Tibial artery (tissue), 4 donors: ENCODE results near the gene SLC7A9.
"Not testable (repeated sequence)": the region's sequence is repeated elsewhere in the genome, so short reads cannot be mapped to it uniquely, and the experiment has no call there.

ENCODE experiments used
- DNase-seq, 2 donors: peaks; one replicate each; pipeline ENCODE4 v3.0.0-alpha.2; 2019
- H3K27ac ChIP-seq, 2 donors: fragments of 200-600 bp; sonication (generic) in 1 of 2; 1 replicate in 1 of 2; 2 replicates in 1 of 2; pipeline ENCODE4 v1.5.1; 2018 to 2019; ENCODE audit warnings: mild to moderate bottlenecking in 1 of 2
- H3K27me3 ChIP-seq, 2 donors: fragments of 200-600 bp; sonication (generic) in 1 of 2; one replicate each; pipeline versions ENCODE4 v1.5.1 to v1.6.0; 2016 to 2019
- H3K36me3 ChIP-seq, 3 donors: fragments of 200-600 bp; sonication (generic) in 2 of 3; one replicate each; pipeline ENCODE4 v1.5.1; 2016 to 2019; ENCODE audit warnings: mild to moderate bottlenecking in 2 of 3
- H3K4me1 ChIP-seq, 4 donors: fragments of 200-600 bp; sonication (generic) in 2 of 4; 1 replicate in 3 of 4; 2 replicates in 1 of 4; pipeline ENCODE4 v1.5.1; 2016 to 2019
- H3K4me3 ChIP-seq, 2 donors: fragments of 200-600 bp; sonication (generic) in 1 of 2; 1 replicate in 1 of 2; 2 replicates in 1 of 2; pipeline ENCODE4 v1.5.1; 2018 to 2019; ENCODE audit warnings: mild to moderate bottlenecking in 2 of 2
- H3K9me3 ChIP-seq, 3 donors: fragments of 200-600 bp; sonication (generic) in 1 of 3; one replicate each; pipeline ENCODE4 v1.5.1; 2016 to 2019
- intact Hi-C: fragments of 100-400 bp; cut with DNase I; formaldehyde crosslinking; loops from one replicate; pipeline ENCODE4 v1.15.0; 2023; ENCODE audit warnings: low total_unique reads
- TF ChIP-seq, protein P1 (sequence below), 2 experiments: fragments of 200-600 bp in 1 of 2; fragments of 450-650 bp in 1 of 2; IDR thresholded peaks; one replicate each; pipeline ENCODE4 v1.5.1; 2017 to 2019; ENCODE audit warnings: antibody characterized with exemption in 2 of 2, mild to moderate bottlenecking in 1 of 2, moderate library complexity in 1 of 2

SLC7A9 gene

DNA sequence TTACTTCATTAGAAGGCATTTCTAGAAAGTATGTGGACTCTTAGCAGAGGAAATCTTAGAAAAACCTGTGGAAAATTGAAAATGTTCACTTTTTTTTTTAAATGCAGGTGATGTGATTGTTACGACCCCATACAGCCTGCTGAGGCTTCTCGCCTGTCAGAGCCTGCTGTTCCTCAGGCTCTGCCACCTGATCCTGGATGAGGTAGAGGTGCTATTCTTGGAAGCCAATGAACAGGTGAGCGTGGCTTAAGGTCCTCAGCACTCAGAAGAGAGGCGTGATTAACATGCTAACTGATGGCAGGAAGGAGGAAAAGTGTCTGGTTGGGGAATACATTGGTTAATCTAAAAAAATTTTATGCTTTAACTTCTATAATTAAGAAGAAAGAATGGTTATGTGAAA is 71.4 kb downstream of the SLC7A9 start:
- Histone ChIP-seq H3K27me3 (no peaks in the 10 kb centered on the region), H3K4me3 (no peak overlapping the region), H3K4me1 (no peaks in the 10 kb centered on the region), H3K27ac (no peak overlapping the region), H3K9me3 (no peaks in the 10 kb centered on the region), H3K36me3 (no peaks in the 10 kb centered on the region)
- TF ChIP-seq, protein P1, sequence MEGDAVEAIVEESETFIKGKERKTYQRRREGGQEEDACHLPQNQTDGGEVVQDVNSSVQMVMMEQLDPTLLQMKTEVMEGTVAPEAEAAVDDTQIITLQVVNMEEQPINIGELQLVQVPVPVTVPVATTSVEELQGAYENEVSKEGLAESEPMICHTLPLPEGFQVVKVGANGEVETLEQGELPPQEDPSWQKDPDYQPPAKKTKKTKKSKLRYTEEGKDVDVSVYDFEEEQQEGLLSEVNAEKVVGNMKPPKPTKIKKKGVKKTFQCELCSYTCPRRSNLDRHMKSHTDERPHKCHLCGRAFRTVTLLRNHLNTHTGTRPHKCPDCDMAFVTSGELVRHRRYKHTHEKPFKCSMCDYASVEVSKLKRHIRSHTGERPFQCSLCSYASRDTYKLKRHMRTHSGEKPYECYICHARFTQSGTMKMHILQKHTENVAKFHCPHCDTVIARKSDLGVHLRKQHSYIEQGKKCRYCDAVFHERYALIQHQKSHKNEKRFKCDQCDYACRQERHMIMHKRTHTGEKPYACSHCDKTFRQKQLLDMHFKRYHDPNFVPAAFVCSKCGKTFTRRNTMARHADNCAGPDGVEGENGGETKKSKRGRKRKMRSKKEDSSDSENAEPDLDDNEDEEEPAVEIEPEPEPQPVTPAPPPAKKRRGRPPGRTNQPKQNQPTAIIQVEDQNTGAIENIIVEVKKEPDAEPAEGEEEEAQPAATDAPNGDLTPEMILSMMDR (IDR thresholded peaks at IDR 0.05), result no peak
- no peak for DNase-seq
- intact Hi-C loops, result no loop called here

DNA sequence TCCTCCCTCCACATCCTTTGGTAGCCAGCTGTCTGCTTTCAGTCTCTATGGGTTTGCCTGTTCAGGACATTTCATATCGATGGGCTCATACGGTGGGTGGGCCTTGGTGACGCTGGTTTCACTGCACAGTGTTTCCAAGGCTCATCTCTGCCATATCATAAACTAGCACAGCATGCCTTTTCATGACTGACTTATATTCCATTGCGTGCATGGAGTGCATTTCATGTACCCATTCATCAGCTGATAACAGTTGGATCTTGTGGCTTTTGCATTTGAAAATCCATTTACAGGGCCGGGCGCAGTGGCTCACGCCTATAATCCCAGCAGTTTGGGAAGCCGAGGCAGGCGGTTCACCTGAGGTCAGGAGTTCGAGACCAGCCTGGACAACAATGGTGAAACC is 80.1 kb downstream of the SLC7A9 start:
- Histone ChIP-seq H3K9me3 (no peaks in the 10 kb centered on the region), H3K36me3 (no peaks in the 10 kb centered on the region), H3K4me1 (no peaks in the 10 kb centered on the region), H3K27me3 (no peaks in the 10 kb centered on the region), H3K4me3 (no peak overlapping the region), H3K27ac (no peak overlapping the region)
- intact Hi-C loops, result no loop called here
- TF ChIP-seq, protein P1 (IDR thresholded peaks at IDR 0.05), result no peak
- no peak for DNase-seq

DNA sequence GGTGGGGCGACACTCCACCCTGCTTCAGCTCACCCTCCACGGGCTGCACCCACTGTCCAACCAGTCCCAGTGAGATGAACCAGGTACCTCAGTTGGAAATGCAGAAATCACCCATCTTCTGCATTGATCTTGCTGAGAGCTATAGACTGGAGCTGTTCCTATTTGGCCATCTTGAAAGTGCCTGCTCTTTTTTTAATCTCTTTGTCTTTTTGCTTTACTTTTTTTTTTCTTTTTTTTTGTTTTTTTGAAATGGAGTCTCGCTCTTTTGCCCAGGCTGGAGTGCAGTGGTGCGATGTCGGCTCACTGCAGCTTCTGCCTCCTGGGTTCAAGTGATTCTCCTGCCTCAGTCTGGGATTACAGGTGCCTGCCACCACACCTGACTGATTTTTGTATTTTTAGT is 81.7 kb downstream of the SLC7A9 start:
- H3K9me3 ChIP-seq, H3K36me3 ChIP-seq, H3K4me1 ChIP-seq, intact Hi-C loops, H3K27me3 ChIP-seq, H3K4me3 ChIP-seq, H3K27ac ChIP-seq, DNase-seq: not testable (repeated sequence)

DNA sequence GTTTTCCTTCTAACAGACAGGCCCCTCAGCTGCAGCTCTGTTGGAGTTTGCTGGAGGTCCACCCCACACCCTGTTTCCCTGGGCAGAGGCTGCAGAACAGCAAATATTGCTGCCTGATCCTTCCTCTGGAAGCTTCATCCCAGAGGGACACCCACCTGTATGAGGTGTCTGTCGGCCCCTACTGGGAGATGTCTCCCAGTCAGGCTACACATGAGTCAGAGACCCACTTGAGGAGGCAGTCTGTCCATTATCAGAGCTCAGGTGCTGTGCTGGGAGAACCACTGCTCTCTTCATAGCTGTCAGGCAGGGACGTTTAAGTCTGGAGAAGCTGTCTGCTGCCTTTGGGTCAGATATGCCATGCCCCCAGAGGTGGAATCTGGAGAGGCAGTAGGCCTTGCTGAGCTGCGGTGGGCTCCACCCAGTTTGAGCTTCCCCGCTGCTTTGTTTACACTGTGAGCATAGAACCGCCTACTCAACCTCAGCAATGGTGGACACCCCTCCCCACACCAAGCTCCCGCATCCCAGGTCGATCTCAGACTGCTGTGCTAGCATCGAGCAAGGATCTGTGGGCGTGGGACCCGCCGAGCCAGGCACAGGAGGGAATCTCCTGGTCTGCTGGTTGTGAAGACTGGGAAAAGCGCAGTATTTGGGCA is 82.3 kb downstream of the SLC7A9 start:
- not testable (repeated sequence) for H3K27me3 ChIP-seq

DNA sequence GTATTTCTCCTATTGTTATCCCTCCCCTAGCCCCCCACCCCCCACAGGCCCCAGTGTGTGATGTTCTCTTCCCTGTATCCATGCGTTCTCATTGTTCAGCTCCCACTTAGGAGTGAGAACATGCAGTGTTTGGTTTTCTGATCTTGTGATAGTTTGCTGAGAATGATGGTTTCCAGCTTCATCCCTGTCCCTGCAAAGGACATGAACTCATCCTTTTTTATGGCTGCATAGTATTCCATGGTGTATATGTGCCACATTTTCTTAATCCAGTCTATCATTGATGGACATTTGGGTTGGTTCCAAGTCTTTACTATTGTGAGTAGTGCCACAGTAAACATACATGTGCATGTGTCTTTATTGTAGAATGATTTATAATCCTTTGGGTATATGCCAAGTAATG is 87.5 kb downstream of the SLC7A9 start:
- intact Hi-C loops, result not testable (repeated sequence)

More for the DNA sequence above, 82.3 kb downstream of the SLC7A9 start:
- H3K9me3 ChIP-seq, intact Hi-C loops, H3K27ac ChIP-seq, H3K4me1 ChIP-seq, H3K36me3 ChIP-seq, DNase-seq, H3K4me3 ChIP-seq: not testable (repeated sequence)

DNA sequence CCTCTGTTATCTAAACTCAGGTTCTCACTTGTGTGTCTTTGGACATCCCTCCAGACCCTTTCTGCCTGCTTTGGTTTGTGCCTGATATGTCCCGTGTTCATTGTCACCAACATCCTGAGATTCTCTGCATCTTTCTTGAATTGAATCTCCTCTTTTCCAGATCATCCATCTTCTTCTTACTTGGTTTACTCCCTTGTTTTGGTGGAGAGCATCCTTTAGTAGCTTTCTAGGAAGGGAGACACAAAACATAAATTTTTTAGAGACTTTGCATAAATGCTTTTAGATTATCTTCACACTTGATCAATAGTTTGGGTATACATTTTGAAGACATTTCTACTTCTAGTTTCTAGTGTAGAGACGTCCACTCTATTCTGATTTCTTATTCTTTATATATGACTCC is 88.3 kb downstream of the SLC7A9 start:
- DNase-seq, result no peak
- intact Hi-C loops, result no loop called here
- Histone ChIP-seq H3K4me3 (no peak overlapping the region), H3K9me3 (peaks cover 0 to 6% (median 3%) of the 10 kb centered on the region in 3 donors), H3K27ac (no peak overlapping the region), H3K27me3 (no peaks in the 10 kb centered on the region), H3K4me1 (no peaks in the 10 kb centered on the region), H3K36me3 (no peaks in the 10 kb centered on the region)
- TF ChIP-seq, protein P1 (IDR thresholded peaks at IDR 0.05), result no peak

More for the DNA sequence above, 87.5 kb downstream of the SLC7A9 start:
- not testable (repeated sequence) for H3K27me3 ChIP-seq, DNase-seq, H3K4me1 ChIP-seq, H3K9me3 ChIP-seq, H3K4me3 ChIP-seq, H3K27ac ChIP-seq, H3K36me3 ChIP-seq
